22Rv1 (cell line): Measurements from ENCODE around the gene OR52A5.
"Not testable (repeated sequence)": the region's sequence is repeated elsewhere in the genome, so short reads cannot be mapped to it uniquely, and the experiment has no call there.

ENCODE experiments used
- H3K27ac ChIP-seq: fragments of 450-650 bp; 2 replicates; pipeline ENCODE4 v1.5.1; 2017
- ZFX ChIP-seq: fragments of 450-650 bp; IDR thresholded peaks from 2 replicates; pipeline ENCODE4 v1.6.1; 2017; ENCODE audit warnings: antibody characterized with exemption, borderline replicate concordance
- TF ChIP-seq, protein P1 (sequence below): fragments of 450-650 bp; IDR thresholded peaks from 2 replicates; pipeline ENCODE4 v1.5.1; 2017; ENCODE audit warnings: mild to moderate bottlenecking

The OR52A5 gene

DNA sequence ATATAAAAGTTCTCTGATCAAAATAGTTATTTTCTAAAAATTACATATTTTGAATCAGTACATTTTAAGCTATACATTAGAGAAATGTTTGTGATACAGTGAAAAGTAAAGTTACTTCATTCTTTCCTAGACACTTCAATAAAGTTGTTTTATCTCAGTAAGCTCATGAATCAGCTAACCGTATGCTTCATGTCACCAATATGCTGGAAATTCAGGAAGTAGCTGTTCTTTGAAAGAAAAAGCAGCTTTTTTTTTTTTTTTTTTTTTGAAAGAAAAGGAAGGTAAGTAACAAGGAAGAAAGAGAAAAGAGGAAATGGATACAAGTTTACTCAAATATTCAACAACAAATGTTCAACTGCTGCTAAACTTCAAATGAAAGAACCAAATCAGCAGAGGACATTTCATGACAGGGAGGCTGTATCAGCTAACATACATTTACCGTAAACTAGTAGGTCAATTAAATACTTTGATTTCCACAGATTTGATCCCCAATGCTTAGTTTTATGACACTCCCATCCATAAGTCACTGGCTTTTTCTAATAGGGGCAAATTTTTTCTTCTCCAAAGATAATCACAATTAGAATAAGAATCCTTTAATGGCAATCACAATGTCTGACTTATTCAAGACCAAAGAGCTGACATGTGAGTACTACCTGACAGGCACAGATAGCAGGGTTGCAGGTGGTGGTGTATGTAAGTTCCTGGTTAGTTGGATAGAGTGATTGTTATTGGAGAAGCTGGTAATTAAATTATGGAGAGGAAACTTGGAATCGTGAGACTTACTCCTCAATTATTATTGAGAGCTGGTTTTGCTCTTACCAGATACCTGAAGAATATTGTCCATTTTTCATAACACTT lies 15.6 kb upstream of the OR52A5 start:
- H3K27ac ChIP-seq = no peak overlapping the region

DNA sequence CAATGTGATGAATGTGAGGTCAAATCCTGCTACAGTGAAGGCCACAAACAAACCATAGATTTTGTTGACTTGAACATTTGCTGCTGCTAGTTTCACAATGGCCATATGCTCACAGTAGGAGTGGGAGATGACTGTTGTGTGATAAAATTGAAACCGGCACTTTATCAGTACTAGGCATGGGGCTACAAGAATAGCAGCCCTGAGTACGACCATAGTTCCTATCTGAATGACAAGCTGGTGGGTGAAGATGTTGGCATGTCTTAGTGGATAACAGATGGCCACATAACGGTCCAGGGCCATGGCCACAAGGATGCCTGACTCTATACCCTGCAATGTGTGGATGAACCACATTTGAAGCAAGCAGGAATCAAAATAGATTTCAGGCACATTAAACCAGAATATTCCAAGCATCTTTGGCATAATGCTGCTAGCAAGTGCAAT lies 13.6 kb upstream of the OR52A5 start:
- TF ChIP-seq ZFX = no peak
- TF ChIP-seq, protein P1, sequence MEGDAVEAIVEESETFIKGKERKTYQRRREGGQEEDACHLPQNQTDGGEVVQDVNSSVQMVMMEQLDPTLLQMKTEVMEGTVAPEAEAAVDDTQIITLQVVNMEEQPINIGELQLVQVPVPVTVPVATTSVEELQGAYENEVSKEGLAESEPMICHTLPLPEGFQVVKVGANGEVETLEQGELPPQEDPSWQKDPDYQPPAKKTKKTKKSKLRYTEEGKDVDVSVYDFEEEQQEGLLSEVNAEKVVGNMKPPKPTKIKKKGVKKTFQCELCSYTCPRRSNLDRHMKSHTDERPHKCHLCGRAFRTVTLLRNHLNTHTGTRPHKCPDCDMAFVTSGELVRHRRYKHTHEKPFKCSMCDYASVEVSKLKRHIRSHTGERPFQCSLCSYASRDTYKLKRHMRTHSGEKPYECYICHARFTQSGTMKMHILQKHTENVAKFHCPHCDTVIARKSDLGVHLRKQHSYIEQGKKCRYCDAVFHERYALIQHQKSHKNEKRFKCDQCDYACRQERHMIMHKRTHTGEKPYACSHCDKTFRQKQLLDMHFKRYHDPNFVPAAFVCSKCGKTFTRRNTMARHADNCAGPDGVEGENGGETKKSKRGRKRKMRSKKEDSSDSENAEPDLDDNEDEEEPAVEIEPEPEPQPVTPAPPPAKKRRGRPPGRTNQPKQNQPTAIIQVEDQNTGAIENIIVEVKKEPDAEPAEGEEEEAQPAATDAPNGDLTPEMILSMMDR = no peak
- H3K27ac ChIP-seq = no peak overlapping the region

More for the DNA sequence above, 15.6 kb upstream of the OR52A5 start:
- TF ChIP-seq, protein P1 = no peak
- no peak for TF ChIP-seq ZFX

DNA sequence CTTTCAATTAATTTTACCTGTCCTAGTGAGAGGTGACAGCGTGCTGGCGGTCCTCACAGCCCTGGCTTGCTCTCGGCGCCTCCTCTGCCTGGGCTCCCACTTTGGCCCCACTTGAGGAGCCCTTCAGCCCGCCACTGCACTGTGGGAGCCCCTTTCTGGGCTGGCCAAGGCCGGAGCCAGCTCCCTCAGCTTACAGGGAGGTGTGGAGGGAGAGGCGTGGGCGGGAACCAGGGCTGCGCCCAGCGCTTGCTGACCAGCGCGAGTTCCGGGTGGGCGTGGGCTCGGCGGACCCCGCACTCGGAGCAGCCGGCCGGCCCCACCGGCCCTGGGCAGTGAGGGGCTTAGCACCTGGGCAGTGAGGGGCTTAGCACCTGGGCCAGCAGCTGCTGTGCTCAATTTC lies 6.0 kb upstream of the OR52A5 start:
- not testable (repeated sequence) for H3K27ac ChIP-seq

DNA sequence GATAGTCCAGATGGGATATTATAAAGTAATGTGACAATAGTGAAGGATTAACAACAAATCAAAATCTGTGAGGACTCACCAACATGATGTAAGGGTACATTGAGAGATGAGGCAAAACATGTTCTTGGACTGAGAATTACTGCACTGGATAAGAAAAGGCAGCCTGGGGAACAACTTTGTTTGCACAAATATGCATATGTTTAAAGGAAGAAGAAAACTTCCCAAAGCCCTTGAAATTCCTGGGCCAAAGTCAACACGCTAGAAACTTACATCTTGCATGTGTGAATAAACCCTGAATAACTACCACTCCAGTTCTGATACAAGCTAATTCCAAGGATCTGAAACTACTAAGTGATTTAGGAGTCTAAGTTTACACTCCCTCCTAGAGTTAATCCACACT lies 1.1 kb downstream of the OR52A5 start:
- TF ChIP-seq, protein P1 = no peak
- TF ChIP-seq ZFX = no peak
- H3K27ac ChIP-seq = no peak overlapping the region

DNA sequence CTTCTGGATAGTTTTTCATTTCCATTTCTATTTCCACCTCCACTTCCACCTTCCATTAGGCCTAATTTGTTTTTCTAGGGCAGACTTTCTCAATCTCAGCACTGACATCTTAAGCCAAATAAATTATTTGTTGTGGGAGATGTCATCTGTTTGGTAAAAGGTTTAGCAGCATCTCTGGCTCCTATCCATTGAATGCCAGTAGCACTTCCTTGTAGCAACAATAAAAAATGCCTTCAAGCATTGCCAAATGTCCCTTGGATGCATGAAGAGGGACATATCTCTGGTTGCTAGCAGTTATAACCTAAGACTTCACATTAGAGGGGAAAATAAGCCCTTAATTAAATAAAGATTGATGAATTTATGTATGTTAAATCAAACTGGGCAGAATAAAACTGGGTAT lies 1.9 kb downstream of the OR52A5 start:
- no peak overlapping the region for H3K27ac ChIP-seq
- no peak for TF ChIP-seq ZFX
- TF ChIP-seq, protein P1 = no peak

DNA sequence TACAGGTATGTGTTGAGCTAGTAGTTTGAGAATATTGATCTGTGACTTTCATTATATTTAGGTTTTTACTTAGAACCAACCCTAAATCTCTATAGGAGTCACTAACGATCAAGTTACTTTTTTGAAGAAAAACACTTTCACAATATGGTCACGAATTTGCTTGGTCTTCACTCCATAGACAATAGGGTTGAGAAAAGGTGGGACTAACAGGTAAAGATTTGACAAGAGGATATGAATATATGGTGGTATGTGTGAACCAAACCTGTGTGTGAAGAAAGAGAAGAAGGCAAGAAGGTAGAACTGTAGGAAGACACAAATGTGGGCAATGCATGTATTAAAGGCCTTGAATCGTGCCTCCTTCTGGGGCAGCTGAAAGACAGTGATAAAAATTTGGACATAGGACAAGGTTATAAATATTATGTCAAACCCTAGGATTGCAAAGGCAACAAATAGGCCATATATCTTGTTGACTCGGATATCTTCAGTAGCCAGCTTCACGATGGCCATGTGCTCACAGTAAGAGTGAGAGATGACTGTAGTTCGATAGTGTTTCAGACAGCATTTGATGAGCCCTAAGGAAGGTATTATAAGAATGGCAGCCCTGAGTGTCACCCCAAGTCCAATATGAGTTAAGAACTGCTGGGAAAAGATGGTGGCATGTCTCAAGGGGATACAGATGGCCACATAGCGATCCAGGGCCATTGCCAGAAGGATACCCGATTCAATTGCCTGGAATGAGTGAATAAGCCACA lies 6.4 kb downstream of the OR52A5 start:
- H3K27ac ChIP-seq = no peak overlapping the region
- TF ChIP-seq, protein P1 = no peak
- no peak for TF ChIP-seq ZFX

DNA sequence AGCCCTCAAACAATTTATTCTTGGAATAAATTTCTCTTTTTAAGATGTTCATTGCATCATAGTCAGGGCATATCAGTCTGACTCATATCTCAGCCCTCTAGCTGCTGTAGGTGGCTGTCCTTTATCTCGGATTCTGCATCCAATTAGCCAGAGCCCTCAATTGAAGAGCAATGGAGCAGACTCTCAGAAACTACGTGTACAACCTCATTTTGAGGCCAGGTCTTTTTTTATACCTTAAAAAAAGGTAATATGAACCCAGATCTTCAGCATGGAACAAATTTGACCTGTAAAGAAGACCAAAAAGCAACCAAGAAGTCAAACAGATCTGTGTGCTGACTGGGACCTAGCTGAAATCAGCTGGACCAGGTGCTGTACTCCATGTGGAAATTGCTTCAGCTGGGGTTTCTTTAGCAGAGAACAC lies 8.7 kb downstream of the OR52A5 start:
- H3K27ac ChIP-seq = no peak overlapping the region
- TF ChIP-seq ZFX = no peak
- TF ChIP-seq, protein P1 = no peak
